HUES48 (cell line): Measurements from ENCODE around the gene RXRA.

Source experiments
- H3K27ac ChIP-seq: one replicate; pipeline ENCODE4 v1.7.0; 2013; ENCODE audit warnings: low read depth, low read length, inconsistent platforms
- H3K27me3 ChIP-seq: 2 replicates; pipeline ENCODE4 v1.6.1; 2013; ENCODE audit warnings: mild to moderate bottlenecking, low read length; ENCODE audit not compliant: control insufficient read depth, insufficient read depth
- H3K36me3 ChIP-seq: 2 replicates; pipeline ENCODE4 v1.6.1; 2013; ENCODE audit warnings: low read length; ENCODE audit not compliant: control insufficient read depth, insufficient read depth
- H3K4me1 ChIP-seq: 2 replicates; pipeline ENCODE4 v1.6.1; 2013; ENCODE audit warnings: mild to moderate bottlenecking, low read length; ENCODE audit not compliant: control insufficient read depth, insufficient read depth
- H3K4me3 ChIP-seq: 2 replicates; pipeline ENCODE4 v1.5.1; 2013; ENCODE audit warnings: mild to moderate bottlenecking, low read depth, low read length
- H3K9ac ChIP-seq: 2 replicates; pipeline ENCODE4 v1.6.1; 2013; ENCODE audit warnings: mild to moderate bottlenecking, low read depth, low read length, moderate library complexity
- H3K9me3 ChIP-seq: 2 replicates; pipeline ENCODE4 v1.6.1; 2013; ENCODE audit warnings: low read length; ENCODE audit not compliant: control insufficient read depth, insufficient read depth

RXRA gene

GRCh38 chr9:134390947-134391318 lies 64.7 kb downstream of the RXRA start:
- H3K4me3 ChIP-seq, result no peak overlapping the region
- no peaks in the 10 kb centered on the region for H3K27me3 ChIP-seq
- H3K9me3 ChIP-seq, result no peaks in the 10 kb centered on the region
- no peak overlapping the region for H3K9ac ChIP-seq
- H3K4me1 ChIP-seq, result no peaks in the 10 kb centered on the region
- no peaks in the 10 kb centered on the region for H3K36me3 ChIP-seq
- no peak overlapping the region for H3K27ac ChIP-seq

DNA sequence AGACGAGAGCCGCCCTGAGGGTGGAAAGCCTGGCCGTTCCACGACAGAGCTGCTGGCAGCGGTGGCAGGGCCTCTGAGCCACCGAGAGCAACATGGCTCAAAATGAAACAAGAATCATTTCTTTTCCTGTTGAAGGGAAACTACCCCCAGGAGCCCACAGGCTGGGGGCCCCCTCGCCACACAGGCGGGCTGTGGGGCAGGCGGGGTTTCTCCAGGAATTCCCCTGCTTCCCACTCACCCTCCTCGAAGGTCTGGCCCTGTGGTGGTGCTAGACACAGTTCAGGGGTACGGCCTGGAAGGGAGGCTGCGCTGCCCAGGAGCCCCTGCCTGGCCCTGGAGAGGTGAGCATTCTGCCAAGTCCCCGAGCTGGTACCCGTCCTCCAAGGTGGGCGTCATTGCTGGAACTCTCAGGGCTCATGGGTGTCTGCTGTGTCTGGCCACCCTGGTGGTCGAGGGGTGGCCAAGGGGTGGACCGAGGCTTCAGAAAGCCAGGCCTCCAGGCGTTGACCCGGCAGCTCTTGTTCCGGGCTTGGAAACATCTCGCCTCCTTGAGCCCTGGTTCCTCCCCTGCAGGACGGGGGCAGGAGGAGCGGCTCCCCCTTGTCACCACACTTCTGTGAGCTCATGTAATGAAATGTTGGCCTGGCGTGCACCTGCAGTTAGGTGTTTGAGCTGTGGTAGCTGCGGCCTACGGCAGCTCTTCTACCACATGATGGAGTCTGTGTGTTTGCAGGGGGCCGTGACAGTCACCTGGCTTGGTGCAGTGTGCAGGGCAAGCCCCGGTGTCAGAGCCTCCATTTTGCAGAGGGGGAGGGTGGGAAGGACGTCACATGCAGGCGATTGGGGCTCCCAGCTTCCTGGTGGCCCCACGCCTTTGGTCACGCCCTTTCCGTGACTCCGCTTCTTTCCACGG lies 65.3 kb downstream of the RXRA start:
- no peak overlapping the region for H3K4me3 ChIP-seq
- no peaks in the 10 kb centered on the region for H3K36me3 ChIP-seq
- no peaks in the 10 kb centered on the region for H3K4me1 ChIP-seq
- H3K9me3 ChIP-seq, result no peaks in the 10 kb centered on the region
- no peak overlapping the region for H3K9ac ChIP-seq
- H3K27me3 ChIP-seq, result no peaks in the 10 kb centered on the region
- no peak overlapping the region for H3K27ac ChIP-seq

DNA sequence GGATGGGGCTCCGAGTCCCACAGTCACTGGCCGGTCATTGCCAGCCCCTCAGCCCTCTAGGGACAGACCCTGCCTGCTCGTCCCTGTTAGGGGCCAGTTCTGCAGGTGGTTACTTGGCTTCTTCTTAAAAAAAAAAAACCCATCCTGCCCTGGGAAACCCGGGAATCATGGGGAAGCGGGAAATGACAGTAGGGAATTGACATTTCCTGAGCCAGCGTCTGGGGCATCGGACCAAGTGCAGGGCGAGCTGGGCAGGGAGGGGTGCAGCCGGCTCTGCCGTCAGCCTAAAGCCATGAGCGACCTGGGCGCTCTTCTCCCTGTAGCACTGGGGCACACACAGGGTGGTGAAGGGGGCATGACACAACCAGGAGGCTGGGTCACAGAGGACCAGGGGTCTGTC lies 66.6 kb downstream of the RXRA start:
- H3K36me3 ChIP-seq, result no peaks in the 10 kb centered on the region
- H3K4me3 ChIP-seq, result no peak overlapping the region
- no peaks in the 10 kb centered on the region for H3K9me3 ChIP-seq
- H3K4me1 ChIP-seq, result no peaks in the 10 kb centered on the region
- no peaks in the 10 kb centered on the region for H3K27me3 ChIP-seq
- no peak overlapping the region for H3K27ac ChIP-seq
- H3K9ac ChIP-seq, result no peak overlapping the region

- H3K4me1 ChIP-seq, result no peaks in the 10 kb centered on the region
- 0 out of 2 replicates have a peak, but pooled peaks cover 1% of the 10 kb centered on the region for H3K9me3 ChIP-seq
- no peak overlapping the region for H3K27ac ChIP-seq
- H3K4me3 ChIP-seq, result no peak overlapping the region
- no peaks in the 10 kb centered on the region for H3K27me3 ChIP-seq
- H3K9ac ChIP-seq, result no peak overlapping the region
- no peaks in the 10 kb centered on the region; the same call in 1 of the 2 replicates for H3K36me3 ChIP-seq
Observed at GRCh38 chr9:134393582-134394280, 67.5 kb downstream of the RXRA start.

DNA sequence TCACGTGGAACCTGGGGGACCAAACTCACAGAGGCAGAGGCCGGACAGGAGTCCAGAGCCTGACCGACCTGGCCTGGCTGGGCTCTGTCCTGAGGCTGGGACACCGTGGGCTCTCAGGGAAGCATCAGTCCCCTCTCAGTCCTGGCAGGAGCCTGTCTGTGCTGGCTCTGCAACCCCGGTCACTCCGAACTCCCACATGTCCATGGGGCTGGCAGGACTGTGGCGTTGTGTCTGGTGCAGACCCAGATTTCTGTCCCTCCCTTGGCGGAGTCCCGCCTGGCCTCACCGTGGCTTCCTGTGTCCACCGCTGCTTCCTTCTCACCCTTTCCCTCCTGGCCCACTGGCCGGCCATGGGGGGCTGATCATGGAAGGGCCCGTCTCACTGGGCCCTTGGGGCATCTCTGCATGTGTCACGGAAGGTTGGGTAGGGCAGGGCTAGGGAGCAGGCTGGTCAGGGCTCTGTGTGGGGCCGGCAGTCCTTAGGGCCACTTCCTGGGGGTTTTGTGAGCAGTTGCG lies 68.8 kb downstream of the RXRA start:
- H3K4me1 ChIP-seq, result no peaks in the 10 kb centered on the region
- peaks cover 8% of the 10 kb centered on the region; the same call in 1 of the 2 replicates for H3K9me3 ChIP-seq
- H3K4me3 ChIP-seq, result no peak overlapping the region
- H3K27me3 ChIP-seq, result no peaks in the 10 kb centered on the region
- no peak overlapping the region for H3K27ac ChIP-seq
- no peak overlapping the region for H3K9ac ChIP-seq
- H3K36me3 ChIP-seq, result no peaks in the 10 kb centered on the region; the same call in 1 of the 2 replicates

DNA sequence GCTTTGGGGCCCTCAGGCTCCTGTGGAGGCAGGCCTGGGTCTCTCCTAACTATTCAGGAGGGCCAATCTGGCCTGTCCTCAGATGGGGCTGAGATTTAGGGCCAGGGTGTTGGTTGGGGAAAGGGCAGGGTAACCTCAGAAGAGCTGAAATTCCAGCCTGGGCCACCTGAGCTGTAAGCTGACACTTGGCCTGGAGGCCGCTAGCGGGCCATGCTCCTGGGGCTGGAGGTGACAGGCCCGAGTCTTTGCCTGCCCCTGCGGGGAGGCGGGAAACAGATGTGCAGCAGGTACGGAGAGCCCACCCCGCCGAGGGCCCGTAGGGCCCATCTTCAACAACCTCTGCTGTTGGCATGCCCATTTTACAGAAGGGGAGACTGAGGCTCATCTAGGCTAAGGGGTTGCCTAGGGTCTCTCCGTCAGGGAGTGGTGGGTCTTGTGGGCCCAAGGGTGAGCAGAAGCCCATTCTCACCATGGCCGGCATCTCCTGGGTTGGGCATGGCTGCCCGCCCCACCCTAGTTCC lies 69.5 kb downstream of the RXRA start:
- no peaks in the 10 kb centered on the region; the same call in 1 of the 2 replicates for H3K36me3 ChIP-seq
- no peak overlapping the region for H3K27ac ChIP-seq
- H3K4me1 ChIP-seq, result no peaks in the 10 kb centered on the region
- H3K9ac ChIP-seq, result no peak overlapping the region
- no peaks in the 10 kb centered on the region for H3K27me3 ChIP-seq
- H3K9me3 ChIP-seq, result peaks cover 8% of the 10 kb centered on the region; the same call in 1 of the 2 replicates
- H3K4me3 ChIP-seq, result no peak overlapping the region

DNA sequence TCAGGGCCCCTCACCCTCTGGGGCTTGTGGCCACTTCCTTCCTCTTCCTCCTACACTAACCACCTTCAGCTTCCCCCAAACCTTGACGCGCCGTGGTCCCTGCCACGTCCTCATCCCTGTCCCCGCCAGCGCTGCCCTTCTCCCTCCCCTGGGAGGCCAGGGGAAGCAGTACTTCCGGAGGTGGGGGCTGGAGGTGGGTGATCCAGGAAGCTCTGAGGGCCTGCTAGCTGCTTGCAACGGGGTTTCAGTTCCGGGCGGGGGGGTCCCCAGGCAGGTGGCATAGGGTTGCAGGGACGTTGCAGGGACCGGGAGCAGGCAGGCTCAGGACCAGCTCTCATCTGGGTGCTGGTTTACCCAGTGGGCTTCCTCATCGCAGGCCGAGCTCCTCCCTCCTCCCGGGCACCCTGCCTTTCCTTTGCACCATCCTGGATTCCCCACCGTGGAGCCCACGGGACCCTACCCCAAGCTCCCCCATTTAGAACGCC lies 70.0 kb downstream of the RXRA start:
- H3K9ac ChIP-seq, result no peak overlapping the region
- H3K9me3 ChIP-seq, result peaks cover 8% of the 10 kb centered on the region; the same call in 1 of the 2 replicates
- no peak overlapping the region for H3K27ac ChIP-seq
- H3K36me3 ChIP-seq, result no peaks in the 10 kb centered on the region; the same call in 1 of the 2 replicates
- no peaks in the 10 kb centered on the region for H3K4me1 ChIP-seq
- no peak overlapping the region for H3K4me3 ChIP-seq
- no peaks in the 10 kb centered on the region for H3K27me3 ChIP-seq

DNA sequence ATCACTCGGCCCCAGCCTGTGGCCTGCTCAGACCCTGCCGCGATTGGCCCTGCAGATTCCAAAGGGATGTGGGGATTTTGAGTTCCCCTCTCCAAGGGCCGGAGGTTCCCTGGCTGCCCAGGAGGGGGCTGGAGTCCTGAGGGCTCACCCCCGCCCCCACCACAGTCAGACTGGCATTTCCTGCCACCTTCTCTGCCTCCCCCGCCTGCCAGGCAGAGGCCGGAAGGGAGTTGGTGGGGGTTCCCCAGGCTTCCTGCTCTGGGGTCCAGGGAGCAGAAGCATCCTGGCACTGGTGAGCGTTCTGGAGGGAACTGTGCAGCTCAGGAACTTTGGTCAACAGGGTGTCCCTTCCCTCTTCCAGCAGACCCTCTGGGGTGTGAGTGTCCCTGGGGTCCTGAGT lies 70.6 kb downstream of the RXRA start:
- H3K9ac ChIP-seq, result no peak overlapping the region
- no peak overlapping the region for H3K27ac ChIP-seq

GRCh38 chr9:134398756-134399155 lies 72.5 kb downstream of the RXRA start:
- Histone ChIP-seq H3K27me3 (no peaks in the 10 kb centered on the region), H3K27ac (no peak overlapping the region), H3K36me3 (no peaks in the 10 kb centered on the region; the same call in 1 of the 2 replicates), H3K4me3 (no peak overlapping the region), H3K9ac (no peak overlapping the region), H3K9me3 (peaks cover 8% of the 10 kb centered on the region; the same call in 1 of the 2 replicates), H3K4me1 (no peaks in the 10 kb centered on the region)

More for the DNA sequence above, 70.6 kb downstream of the RXRA start:
- no peaks in the 10 kb centered on the region; the same call in 1 of the 2 replicates for H3K36me3 ChIP-seq
- H3K27me3 ChIP-seq, result no peaks in the 10 kb centered on the region
- no peaks in the 10 kb centered on the region for H3K4me1 ChIP-seq
- H3K4me3 ChIP-seq, result no peak overlapping the region
- peaks cover 8% of the 10 kb centered on the region; the same call in 1 of the 2 replicates for H3K9me3 ChIP-seq

GRCh38 chr9:134399435-134400056 lies 73.3 kb downstream of the RXRA start:
- Histone ChIP-seq H3K36me3 (no peaks in the 10 kb centered on the region; the same call in 1 of the 2 replicates), H3K27ac (no peak overlapping the region), H3K9ac (no peak overlapping the region), H3K4me1 (no peaks in the 10 kb centered on the region), H3K4me3 (no peak overlapping the region), H3K27me3 (no peaks in the 10 kb centered on the region), H3K9me3 (peaks cover 8% of the 10 kb centered on the region; the same call in 1 of the 2 replicates)
